Osteocyte (in vitro differentiated cells): Measurements from ENCODE around the gene ATG5. TPM values are rescaled to one million over a fixed set of nuclear protein-coding genes. Genes with fewer than 3 reads are reported as not detected.

ENCODE experiments used
- DNase-seq: peaks from one replicate; pipeline ENCODE4 v3.0.0; 2021; ENCODE audit warnings: mixed read lengths; ENCODE audit not compliant: unreplicated experiment; ENCODE audit errors: extremely low spot score
- H3K27ac Mint-ChIP-seq: one replicate; pipeline ENCODE4 v1.8.0; 2021; ENCODE audit warnings: mild to moderate bottlenecking, mixed read lengths; ENCODE audit not compliant: unreplicated experiment
- H3K27me3 Mint-ChIP-seq: one replicate; pipeline ENCODE4 v1.8.0; 2021; ENCODE audit warnings: mixed read lengths; ENCODE audit not compliant: unreplicated experiment
- H3K36me3 Mint-ChIP-seq: one replicate; pipeline ENCODE4 v1.8.0; 2021; ENCODE audit warnings: mixed read lengths; ENCODE audit not compliant: unreplicated experiment
- H3K4me1 Mint-ChIP-seq: one replicate; pipeline ENCODE4 v1.8.0; 2021; ENCODE audit warnings: mixed read lengths; ENCODE audit not compliant: unreplicated experiment
- H3K4me3 Mint-ChIP-seq: one replicate; pipeline ENCODE4 v1.8.0; 2021; ENCODE audit warnings: mild to moderate bottlenecking, moderate library complexity, mixed read lengths; ENCODE audit not compliant: unreplicated experiment
- H3K9me3 Mint-ChIP-seq: one replicate; pipeline ENCODE4 v1.8.0; 2021; ENCODE audit warnings: mixed read lengths; ENCODE audit not compliant: unreplicated experiment
- CTCF ChIP-seq: fragments of 200-600 bp; sonication (generic); IDR thresholded peaks from 2 replicates; pipeline ENCODE4 v1.5.0; 2021; ENCODE audit warnings: antibody characterized with exemption, mild to moderate bottlenecking, moderate library complexity
- total RNA-seq: library from RNA; stranded (reverse); gene quantifications from 2 replicates; pipeline ENCODE4 v1.2.1, GENCODE V29; 2021

The ATG5 gene
- total RNA-seq, 1 donor from 2014 or later: 26.0 TPM

GRCh38 chr6:106369739-106370138 lies 44.2 kb upstream of the ATG5 start:
- no peak for TF ChIP-seq CTCF
- no peak overlapping the region for H3K27ac Mint-ChIP-seq
- H3K9me3 Mint-ChIP-seq: no peaks in the 10 kb centered on the region
- H3K36me3 Mint-ChIP-seq: no peaks in the 10 kb centered on the region
- H3K4me1 Mint-ChIP-seq: no peaks in the 10 kb centered on the region
- H3K27me3 Mint-ChIP-seq: peaks cover 55% of the 10 kb centered on the region
- no peak overlapping the region for H3K4me3 Mint-ChIP-seq
- no peak for DNase-seq

GRCh38 chr6:106363401-106364138 lies 38.0 kb upstream of the ATG5 start:
- DNase-seq: no peak
- no peaks in the 10 kb centered on the region for H3K36me3 Mint-ChIP-seq
- H3K27me3 Mint-ChIP-seq: peaks cover 65% of the 10 kb centered on the region
- H3K27ac Mint-ChIP-seq: no peak overlapping the region
- no peaks in the 10 kb centered on the region for H3K9me3 Mint-ChIP-seq
- peaks cover 8% of the 10 kb centered on the region for H3K4me1 Mint-ChIP-seq
- no peak for TF ChIP-seq CTCF
- no peak overlapping the region for H3K4me3 Mint-ChIP-seq

- no peak for TF ChIP-seq CTCF
- peaks cover 8% of the 10 kb centered on the region for H3K4me1 Mint-ChIP-seq
- no peak overlapping the region for H3K27ac Mint-ChIP-seq
- H3K9me3 Mint-ChIP-seq: no peaks in the 10 kb centered on the region
- H3K27me3 Mint-ChIP-seq: peaks cover 70% of the 10 kb centered on the region
- DNase-seq: no peak
- no peaks in the 10 kb centered on the region for H3K36me3 Mint-ChIP-seq
- H3K4me3 Mint-ChIP-seq: peak overlapping the region; percentile 72
Measured at GRCh38 chr6:106360989-106361430, 35.5 kb upstream of the ATG5 start.

- no peak within 1 kb of the TSS for H3K27ac Mint-ChIP-seq
Measured at GRCh38 chr6:106360410-106360988, 34.9 kb upstream of the ATG5 start, which contains the start of gene CRYBG1. Gene CRYBG1, plus strand, starts transcription at chr6:106360717. Its CDS starts 192 bp downstream, at chr6:106360909.

More at GRCh38 chr6:106360410-106360988, 34.9 kb upstream of the ATG5 start, which contains the start of gene CRYBG1:
- H3K4me1 Mint-ChIP-seq: peaks cover 8% of the 10 kb centered on the region
- no peaks in the 10 kb centered on the region for H3K9me3 Mint-ChIP-seq
- peak; percentile 94 for TF ChIP-seq CTCF
- DNase-seq: peak; percentile 87
- H3K36me3 Mint-ChIP-seq: no peaks in the 10 kb centered on the region
- peaks cover 70% of the 10 kb centered on the region for H3K27me3 Mint-ChIP-seq
- H3K4me3 Mint-ChIP-seq: peak within 1 kb of the TSS; percentile 72
